Measurements from ENCODE around the gene UBE3D.
"Not testable (repeated sequence)": the region's sequence is repeated elsewhere in the genome, so short reads cannot be mapped to it uniquely, and the experiment has no call there.

DNA sequence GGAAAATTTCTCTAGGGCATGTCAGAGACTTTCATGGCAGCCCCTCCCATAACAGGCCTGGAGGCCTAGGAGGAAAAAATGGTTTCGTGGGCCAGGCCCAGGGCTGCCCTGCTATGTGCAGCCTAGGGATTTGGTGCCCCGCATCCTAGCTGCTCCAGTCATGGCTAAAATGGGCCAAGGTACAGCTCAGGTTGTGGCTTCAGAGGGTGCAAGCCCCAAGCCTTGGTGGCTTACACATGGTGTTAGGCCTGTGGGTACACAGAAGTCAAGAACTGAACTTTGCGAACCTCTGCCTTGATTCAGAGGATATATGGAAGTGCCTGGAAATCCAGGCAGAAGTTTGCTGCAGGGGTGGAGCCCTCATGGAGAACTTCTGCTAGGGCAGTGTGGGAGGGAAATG is 134.7 kb downstream of the UBE3D start:
- not testable (repeated sequence) for TF ChIP-seq POLR2A (IDR thresholded peaks at IDR 0.05)
- TF ChIP-seq, protein P1, sequence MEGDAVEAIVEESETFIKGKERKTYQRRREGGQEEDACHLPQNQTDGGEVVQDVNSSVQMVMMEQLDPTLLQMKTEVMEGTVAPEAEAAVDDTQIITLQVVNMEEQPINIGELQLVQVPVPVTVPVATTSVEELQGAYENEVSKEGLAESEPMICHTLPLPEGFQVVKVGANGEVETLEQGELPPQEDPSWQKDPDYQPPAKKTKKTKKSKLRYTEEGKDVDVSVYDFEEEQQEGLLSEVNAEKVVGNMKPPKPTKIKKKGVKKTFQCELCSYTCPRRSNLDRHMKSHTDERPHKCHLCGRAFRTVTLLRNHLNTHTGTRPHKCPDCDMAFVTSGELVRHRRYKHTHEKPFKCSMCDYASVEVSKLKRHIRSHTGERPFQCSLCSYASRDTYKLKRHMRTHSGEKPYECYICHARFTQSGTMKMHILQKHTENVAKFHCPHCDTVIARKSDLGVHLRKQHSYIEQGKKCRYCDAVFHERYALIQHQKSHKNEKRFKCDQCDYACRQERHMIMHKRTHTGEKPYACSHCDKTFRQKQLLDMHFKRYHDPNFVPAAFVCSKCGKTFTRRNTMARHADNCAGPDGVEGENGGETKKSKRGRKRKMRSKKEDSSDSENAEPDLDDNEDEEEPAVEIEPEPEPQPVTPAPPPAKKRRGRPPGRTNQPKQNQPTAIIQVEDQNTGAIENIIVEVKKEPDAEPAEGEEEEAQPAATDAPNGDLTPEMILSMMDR (IDR thresholded peaks at IDR 0.05 in 4 of 5, conservative IDR thresholded peaks at IDR 0.05 in 1 of 5): not testable (repeated sequence)
